ENCODE data around the gene TMPRSS4.
A peak's percentile ranks its signal among the peaks of the same experiment; 100 is the strongest.

TMPRSS4 gene

DNA sequence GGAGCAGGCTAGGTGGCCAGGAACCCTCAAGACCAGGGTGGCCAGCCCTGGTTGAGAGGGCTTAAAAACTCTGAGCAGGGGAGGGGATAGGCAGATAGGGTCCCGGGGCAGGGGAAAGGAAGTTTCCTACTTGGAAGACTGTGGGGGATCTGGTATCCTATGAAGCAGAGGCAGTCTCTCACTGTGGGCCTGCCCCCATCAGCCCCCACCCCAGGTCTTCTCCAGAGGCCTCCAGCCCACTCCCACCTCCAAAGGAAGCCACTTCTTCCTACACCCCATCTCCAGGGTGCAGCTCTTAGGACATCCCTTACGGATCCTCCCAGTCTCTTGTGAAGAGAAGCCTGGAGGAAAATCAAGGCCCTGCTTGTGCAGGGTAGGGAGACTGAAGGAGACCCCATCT, 59.5 kb downstream of the TMPRSS4 start:
- DNase-seq (ENCODE audit: low read depth) = no peak

DNA sequence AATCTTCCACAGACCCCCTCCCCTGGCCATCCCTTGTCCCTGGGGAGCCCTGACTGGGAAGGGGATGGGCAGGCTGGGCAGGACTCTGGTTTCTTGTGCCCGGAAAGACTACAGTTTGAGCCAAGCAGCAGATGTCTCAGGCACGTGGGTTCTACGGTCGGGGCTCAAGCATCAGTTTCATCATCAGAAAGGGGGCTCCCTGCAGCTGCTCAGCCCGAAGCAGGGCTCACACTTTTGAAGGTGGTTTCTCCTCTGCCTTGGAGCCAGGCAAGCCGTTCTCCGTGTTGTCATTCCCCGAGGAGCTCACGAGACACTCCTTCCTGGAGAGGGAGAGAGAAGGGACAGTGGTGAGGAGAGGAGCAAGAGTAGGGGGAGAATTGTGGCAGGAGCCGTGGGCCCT, 59.9 kb downstream of the TMPRSS4 start:
- DNase-seq (ENCODE audit: low read depth) = no peak

GRCh38 chr11:118138839-118139420, 62.1 kb downstream of the TMPRSS4 start:
- no peak for DNase-seq (ENCODE audit: low read depth)

GRCh38 chr11:118139578-118139977, 62.7 kb downstream of the TMPRSS4 start:
- no peak for DNase-seq (ENCODE audit: low read depth)

DNA sequence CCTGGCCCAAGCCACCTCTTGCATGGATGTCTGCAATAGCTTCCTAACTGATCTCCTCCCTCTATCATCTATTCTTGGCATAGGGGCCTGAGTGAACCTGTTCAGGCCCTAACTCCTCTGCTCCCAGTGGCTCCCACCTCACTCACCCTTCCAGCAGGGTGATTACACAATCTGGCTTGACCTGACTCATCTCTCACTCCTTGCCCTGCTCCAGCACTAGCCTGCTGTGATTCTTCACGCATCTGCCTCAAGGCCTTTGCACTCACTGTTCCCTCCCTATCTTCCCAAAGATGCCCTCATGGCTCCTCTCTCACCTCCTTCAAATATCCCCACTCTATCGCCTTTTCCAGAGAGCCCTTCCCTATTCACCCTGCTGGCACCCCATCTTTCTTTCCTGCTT, 65.2 kb downstream of the TMPRSS4 start:
- DNase-seq (ENCODE audit: low read depth) = no peak

GRCh38 chr11:118142809-118143208, 65.9 kb downstream of the TMPRSS4 start:
- no peak for DNase-seq (ENCODE audit: low read depth)

DNA sequence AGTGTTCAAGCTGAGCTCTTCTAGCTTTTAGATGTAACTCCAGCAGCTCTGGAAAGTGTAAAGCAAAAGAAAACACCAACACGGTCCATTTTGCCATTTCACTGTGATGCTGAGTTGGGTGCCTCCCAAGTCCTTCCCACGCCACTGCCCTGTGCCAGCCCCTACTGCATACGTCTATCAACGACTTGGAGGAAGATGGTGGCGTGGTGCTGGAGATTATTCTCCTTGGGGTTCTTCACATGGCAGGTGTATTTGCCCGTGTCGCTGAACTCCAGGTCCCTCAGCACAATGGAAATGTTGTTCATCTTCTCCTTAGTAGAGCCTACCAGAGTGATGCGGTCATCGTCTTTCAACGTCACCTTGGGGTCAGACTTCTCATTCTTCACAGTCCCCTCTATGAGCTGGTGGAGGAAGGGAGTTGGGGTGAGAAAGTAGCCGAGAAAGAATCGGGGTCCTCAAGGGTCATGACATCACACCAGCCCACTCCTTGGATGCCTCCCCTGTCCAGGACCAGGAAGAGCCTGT, 66.8 kb downstream of the TMPRSS4 start:
- no peak for DNase-seq (ENCODE audit: low read depth)

GRCh38 chr11:118144301-118145268, 67.7 kb downstream of the TMPRSS4 start:
- no peak for DNase-seq (ENCODE audit: low read depth)

- peak; percentile 82 for DNase-seq (ENCODE audit: low read depth)
These were observed 68.7 kb downstream of the TMPRSS4 start for GRCh38 chr11:118145285-118146227.

DNA sequence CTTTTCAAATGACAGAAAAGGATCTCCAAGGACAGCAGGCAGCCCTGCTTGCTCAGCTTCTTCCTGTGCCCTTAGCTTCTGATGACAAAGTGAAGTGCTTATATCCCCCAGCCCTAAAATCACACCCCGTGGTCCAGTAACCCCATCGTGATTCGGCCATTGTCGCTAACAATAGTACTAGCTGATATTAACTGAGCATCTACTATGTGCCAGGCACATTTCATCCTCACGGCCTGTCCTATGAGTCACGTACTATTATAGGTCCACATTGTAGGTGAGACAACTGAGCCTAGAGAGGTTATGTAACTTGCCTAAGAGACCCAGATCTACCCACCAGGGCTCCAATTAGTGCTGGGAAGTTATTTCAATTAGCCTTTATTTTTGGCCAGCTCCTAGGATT, 69.7 kb downstream of the TMPRSS4 start:
- no peak for DNase-seq (ENCODE audit: low read depth)

- DNase-seq (ENCODE audit: low read depth) = no peak
These were observed 70.6 kb downstream of the TMPRSS4 start for GRCh38 chr11:118147502-118147901.

GRCh38 chr11:118148240-118148639, 71.4 kb downstream of the TMPRSS4 start:
- no peak for DNase-seq (ENCODE audit: low read depth)

DNA sequence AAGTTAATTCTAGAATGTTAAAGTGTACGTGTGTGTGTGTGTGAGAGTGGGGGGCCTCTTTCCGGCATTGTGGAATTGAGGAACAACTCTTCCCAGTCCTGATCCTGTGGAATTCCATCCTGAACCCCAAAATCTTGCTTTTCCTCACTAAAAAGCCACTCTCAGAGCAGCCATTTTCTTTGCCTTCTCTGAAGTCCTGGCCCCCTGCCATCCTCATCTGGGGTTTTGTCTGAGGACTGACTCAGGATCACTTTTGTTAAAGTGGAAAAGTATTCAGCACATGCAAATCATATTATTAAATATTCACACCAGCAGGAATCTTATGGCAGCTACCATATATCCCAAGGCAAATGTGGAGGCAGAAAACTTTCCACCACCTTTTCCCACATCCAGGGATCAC, 72.0 kb downstream of the TMPRSS4 start:
- DNase-seq (ENCODE audit: low read depth) = no peak

DNA sequence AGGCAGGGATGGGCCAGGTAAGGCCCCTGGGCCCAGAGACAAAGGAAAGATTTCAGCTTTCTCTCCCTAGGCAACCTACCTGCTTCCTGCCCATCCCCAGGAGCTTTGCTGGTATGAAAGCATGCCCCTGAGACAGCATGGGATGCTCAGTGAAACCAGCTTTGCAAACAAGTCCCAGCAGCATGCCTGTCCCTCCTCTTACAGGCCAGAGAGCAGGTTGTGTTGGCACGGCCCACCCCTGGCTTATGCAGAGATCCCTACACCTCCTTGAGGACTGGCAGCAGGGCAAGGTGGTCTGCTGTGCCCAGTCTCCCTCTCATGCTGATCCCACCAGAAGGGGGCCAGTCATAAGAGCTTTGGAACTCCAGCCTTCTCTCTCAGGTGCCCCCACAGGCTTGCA, 72.6 kb downstream of the TMPRSS4 start:
- DNase-seq (ENCODE audit: low read depth) = no peak

- DNase-seq (ENCODE audit: low read depth) = no peak
These were observed 74.6 kb downstream of the TMPRSS4 start for GRCh38 chr11:118151431-118151830.

DNA sequence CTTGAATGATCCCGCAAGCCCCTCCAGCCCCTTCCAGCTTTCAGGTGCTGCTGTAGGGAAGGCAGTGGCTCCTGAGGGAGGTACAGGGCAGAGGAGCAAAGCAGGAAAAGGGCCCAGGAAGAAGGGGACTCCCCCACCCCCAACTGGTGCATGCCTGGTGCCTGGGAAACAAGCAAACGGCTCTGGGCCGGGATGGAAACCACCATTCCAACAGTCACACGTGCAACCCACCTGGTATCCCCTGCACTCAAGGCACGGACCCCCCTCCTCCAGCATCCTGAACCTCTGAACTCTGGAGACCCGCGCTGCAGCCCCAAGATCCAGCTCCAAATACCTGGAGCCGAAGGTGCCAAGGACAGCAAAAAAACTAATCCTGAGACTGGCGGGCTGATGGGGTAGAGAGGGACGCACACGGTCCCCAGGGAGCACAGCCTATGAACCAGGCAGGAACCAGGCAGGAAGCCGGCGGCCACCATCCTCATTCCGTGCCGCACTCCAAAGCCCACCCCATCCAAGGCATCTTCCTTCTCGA, 75.2 kb downstream of the TMPRSS4 start:
- DNase-seq (ENCODE audit: low read depth) = no peak

DNA sequence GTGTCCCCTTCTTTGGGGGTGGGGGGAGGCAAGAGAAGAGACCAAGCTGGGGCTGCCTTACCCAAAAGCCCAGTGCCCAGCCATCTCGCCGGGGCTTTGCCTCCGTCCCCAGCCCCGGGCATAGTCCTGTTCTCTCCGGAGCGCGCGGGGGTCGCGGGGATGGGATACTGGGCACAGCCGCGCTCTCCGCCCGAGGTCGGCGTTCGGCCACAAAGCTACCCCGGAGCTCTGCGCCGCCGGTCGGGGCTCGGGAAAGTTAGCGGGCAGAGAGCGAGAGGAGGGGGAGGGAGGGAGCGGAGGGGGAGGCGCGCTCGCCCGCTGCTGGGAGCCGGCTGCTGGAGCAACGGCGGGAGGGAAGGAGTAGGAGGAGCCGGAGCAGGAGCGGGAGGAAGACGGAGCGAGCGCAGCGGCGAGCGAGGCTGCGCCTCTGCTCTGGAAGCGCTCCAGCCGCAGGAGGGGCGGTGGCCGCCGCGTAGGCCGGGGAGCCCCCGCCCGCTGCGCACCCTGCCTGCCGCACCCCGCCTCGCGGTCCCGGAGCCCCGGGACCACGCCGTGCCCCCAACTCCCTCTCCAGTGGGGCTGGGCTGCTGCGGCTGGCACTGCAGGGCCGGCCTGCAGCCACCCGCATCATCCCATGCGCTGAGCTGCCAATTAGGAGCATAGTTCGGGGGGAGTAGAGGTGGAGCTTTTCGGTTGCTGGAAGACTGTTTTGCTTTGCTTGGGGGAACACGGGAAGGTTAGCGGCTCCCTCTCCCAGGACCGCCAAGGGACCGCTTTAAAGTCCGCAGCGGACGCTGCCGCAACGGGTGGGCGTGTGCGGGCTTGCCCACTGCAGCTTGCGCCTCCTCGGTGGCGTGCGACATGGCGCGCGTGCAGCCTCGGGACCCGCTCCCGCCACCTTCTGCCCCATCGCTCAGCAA, 75.9 kb downstream of the TMPRSS4 start, which contains the start of gene SCN4B:
Gene SCN4B (minus strand): TSS at position 272 of the 920 bp plus-strand sequence. CDS start 150 bp downstream, at position 122.
- no peak for DNase-seq (ENCODE audit: low read depth)

DNA sequence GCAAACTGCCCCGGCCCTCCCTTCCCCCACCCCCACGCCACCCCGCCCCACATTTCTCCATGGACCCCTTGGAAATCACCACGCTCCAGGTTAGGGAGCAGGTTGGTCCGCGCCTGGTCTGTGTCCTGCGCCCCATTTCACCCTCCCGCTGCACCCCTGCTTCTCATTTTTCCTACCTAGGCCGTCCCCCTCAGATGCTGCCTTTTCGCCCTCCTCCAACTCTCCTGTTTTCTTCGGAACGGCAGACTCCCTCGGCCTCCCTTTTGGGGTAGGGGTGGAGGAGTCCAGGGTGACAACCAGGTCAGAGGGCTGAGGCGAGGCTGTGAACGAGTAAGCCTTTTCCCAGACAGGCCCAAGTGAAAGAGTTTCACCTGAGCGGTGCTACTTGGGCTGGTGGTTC, 76.6 kb downstream of the TMPRSS4 start:
- no peak for DNase-seq (ENCODE audit: low read depth)

DNA sequence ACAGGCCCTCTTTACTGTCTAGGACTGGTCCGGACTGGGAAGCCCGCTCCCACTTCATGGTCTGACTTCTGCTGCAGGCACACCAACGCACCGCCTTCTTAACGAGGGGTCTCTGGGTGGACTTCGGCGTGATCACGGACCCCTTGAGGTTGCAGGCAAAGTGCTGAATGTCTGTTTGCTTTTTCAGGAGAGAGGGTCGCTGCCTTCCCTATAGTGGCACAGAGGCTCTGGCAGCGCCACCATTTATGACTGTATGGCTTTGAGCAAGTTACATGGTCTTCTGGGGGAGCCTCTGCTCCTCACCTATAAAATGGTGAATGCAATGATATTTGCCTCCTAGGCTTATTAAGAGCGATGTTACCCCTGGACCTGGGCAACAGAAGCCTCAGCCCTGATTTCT, 77.1 kb downstream of the TMPRSS4 start:
- no peak for DNase-seq (ENCODE audit: low read depth)

DNA sequence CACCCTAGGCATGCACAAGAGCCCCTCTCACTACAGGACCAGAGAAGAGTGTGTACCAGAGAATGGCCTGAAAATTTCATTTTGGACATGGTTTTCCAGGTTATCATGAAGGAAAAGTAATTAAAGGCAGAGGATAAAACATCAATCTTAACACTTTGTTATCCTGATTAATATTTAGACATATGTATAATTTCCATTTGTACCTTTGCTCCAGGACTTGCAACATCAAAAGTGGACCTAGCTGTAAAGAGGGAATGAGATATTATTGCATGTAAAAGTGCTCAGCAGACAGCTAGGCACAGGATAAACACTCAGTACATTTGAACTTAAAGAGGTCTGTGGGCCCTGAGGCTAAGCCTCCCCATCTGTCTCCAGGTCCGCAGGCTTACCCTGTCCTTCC, 77.8 kb downstream of the TMPRSS4 start:
- DNase-seq (ENCODE audit: low read depth) = no peak
